SU-DHL-6 (cell line): ENCODE measurements around the gene PPP1R37.

ENCODE experiments used
- H2AFZ ChIP-seq: fragments of 200-600 bp; sonication (generic); 2 replicates; pipeline ENCODE4 v1.6.1; 2014; ENCODE audit warnings: low read depth, mild to moderate bottlenecking, moderate library complexity, mixed read lengths, antibody characterized with exemption, low read length; ENCODE audit not compliant: severe bottlenecking
- H3F3A ChIP-seq: fragments of 200-600 bp; shearing (Covaris generic); 2 replicates; pipeline ENCODE4 v1.6.0; 2016; ENCODE audit warnings: antibody characterized with exemption, mild to moderate bottlenecking; ENCODE audit not compliant: insufficient read depth
- H3K27ac ChIP-seq: fragments of 200-600 bp; sonication (generic); 2 replicates; pipeline ENCODE4 v1.5.1; 2016; ENCODE audit warnings: low read depth, mild to moderate bottlenecking, low read length, moderate library complexity, mixed read lengths
- H3K27me3 ChIP-seq: fragments of 200-600 bp; sonication (generic), shearing (Covaris generic); 2 replicates; pipeline ENCODE4 v1.6.0; 2014; ENCODE audit warnings: mild to moderate bottlenecking, low read length
- H3K36me3 ChIP-seq: fragments of 200-600 bp; sonication (generic); 2 replicates; pipeline ENCODE4 v1.6.1; 2014; ENCODE audit warnings: mild to moderate bottlenecking, low read length, mixed read lengths
- H3K4me2 ChIP-seq: fragments of 300-600, 200-600 bp; shearing (Covaris generic), sonication (generic); 2 replicates; pipeline ENCODE4 v1.6.0; 2014; ENCODE audit warnings: low read length, low read depth, mild to moderate bottlenecking; ENCODE audit not compliant: poor library complexity, severe bottlenecking
- H3K4me3 ChIP-seq: fragments of 200-600 bp; sonication (generic); 2 replicates; pipeline ENCODE4 v1.5.1; 2014; ENCODE audit warnings: antibody characterized with exemption, low read length, mild to moderate bottlenecking, mixed read lengths; ENCODE audit not compliant: insufficient read depth, poor library complexity, severe bottlenecking
- H3K79me2 ChIP-seq: fragments of 200-600 bp; sonication (generic); 2 replicates; pipeline ENCODE4 v1.6.1; 2014; ENCODE audit warnings: mild to moderate bottlenecking, low read length, moderate library complexity; ENCODE audit not compliant: insufficient read depth
- H3K9ac ChIP-seq: fragments of 200-600 bp; sonication (generic); 2 replicates; pipeline ENCODE4 v1.7.0; 2014; ENCODE audit warnings: mild to moderate bottlenecking, low read length
- H3K9me2 ChIP-seq: fragments of 200-600 bp; sonication (generic); replicated peaks from 2 replicates; pipeline ENCODE4 v1.6.1; 2014; ENCODE audit warnings: low read length; ENCODE audit not compliant: insufficient read depth
- H3K9me3 ChIP-seq: fragments of 200-600 bp; sonication (generic); 2 replicates; pipeline ENCODE4 v1.6.1; 2014; ENCODE audit warnings: low read length, mixed read lengths; ENCODE audit not compliant: insufficient read depth
- H4K20me1 ChIP-seq: fragments of 200-600 bp; sonication (generic); 2 replicates; pipeline ENCODE4 v1.6.1; 2014; ENCODE audit warnings: low read depth, mild to moderate bottlenecking, antibody characterized with exemption, low read length, moderate library complexity, mixed read lengths
- EZH2phosphoT487 ChIP-seq: fragments of 200-600 bp; sonication (generic), shearing (Covaris generic); conservative IDR thresholded peaks from 2 replicates; pipeline ENCODE4 v1.6.1; 2018; ENCODE audit warnings: mild to moderate bottlenecking, antibody characterized with exemption, low read length, moderate library complexity, mixed read lengths
- TF ChIP-seq, protein P1 (sequence below): fragments of 200-600 bp; sonication (generic); IDR thresholded peaks from one replicate; pipeline ENCODE4 v1.5.1; 2017; ENCODE audit warnings: antibody characterized with exemption, mild to moderate bottlenecking, low read length, moderate library complexity; ENCODE audit not compliant: insufficient read depth, poor library complexity, severe bottlenecking

The PPP1R37 gene

DNA sequence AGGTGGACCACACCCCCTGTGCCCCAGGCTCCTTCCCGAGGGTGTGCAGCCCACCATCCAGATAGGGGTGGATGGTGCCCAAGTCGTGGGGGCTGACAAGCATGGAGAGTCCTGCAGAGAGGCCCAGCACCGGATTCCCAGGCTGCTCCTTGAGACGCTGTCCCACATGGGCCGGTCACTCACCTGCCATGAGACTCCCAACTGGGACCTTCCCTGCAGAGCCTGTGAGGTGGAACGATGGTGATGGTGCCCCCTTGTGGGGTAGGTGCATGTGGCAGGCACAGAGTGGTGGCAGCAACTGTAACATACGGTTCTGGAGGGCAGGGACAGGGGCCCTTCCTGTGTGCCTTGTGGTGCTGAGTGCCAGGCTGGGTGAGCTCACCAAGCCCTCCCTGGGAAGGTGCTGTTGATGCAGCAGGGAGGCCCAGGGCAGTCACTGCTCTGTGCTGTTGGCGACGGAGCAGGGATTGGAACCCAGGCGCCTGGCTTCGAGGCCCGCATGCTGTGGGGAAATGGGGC lies 33.1 kb downstream of the PPP1R37 start:
- Histone ChIP-seq H3K79me2 (peaks cover 43% of the 10 kb centered on the region), H3K4me2 (no peak overlapping the region), H2AFZ (no peak overlapping the region)

DNA sequence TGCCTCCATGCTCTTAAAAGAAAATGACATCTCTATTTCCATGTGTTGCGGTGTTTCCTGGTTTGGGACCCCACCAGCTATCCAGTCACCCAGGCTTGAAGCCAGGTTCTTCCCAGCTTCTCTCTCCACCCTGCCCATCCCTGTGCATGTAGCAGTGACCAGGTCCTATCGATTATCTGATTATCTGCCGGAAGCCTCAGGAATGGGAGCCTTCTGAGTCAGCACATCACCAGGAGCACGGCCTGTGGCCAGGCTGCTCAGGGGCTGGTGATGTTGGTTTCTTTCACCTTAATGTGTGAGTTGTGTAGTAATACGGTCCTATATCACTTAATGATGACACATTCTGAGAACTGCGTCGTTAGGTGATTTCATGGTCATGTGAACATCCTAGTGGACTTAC lies 33.7 kb downstream of the PPP1R37 start:
- Histone ChIP-seq H4K20me1 (no peaks in the 10 kb centered on the region; the same call in 1 of the 2 replicates), H2AFZ (no peak overlapping the region), H3F3A (no peaks in the 10 kb centered on the region), H3K27me3 (no peaks in the 10 kb centered on the region), H3K9ac (no peak overlapping the region), H3K36me3 (no peaks in the 10 kb centered on the region), H3K79me2 (peaks cover 38% of the 10 kb centered on the region), H3K9me3 (no peaks in the 10 kb centered on the region), H3K4me2 (no peak overlapping the region), H3K4me3 (no peak overlapping the region), H3K27ac (no peak overlapping the region), H3K9me2 (no peaks in the 10 kb centered on the region)
- TF ChIP-seq EZH2phosphoT487: no peak
- TF ChIP-seq, protein P1, sequence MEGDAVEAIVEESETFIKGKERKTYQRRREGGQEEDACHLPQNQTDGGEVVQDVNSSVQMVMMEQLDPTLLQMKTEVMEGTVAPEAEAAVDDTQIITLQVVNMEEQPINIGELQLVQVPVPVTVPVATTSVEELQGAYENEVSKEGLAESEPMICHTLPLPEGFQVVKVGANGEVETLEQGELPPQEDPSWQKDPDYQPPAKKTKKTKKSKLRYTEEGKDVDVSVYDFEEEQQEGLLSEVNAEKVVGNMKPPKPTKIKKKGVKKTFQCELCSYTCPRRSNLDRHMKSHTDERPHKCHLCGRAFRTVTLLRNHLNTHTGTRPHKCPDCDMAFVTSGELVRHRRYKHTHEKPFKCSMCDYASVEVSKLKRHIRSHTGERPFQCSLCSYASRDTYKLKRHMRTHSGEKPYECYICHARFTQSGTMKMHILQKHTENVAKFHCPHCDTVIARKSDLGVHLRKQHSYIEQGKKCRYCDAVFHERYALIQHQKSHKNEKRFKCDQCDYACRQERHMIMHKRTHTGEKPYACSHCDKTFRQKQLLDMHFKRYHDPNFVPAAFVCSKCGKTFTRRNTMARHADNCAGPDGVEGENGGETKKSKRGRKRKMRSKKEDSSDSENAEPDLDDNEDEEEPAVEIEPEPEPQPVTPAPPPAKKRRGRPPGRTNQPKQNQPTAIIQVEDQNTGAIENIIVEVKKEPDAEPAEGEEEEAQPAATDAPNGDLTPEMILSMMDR: no peak

More for the DNA sequence above, 33.1 kb downstream of the PPP1R37 start:
- no peaks in the 10 kb centered on the region for H3K9me2 ChIP-seq
- H3K4me3 ChIP-seq: no peak overlapping the region
- no peaks in the 10 kb centered on the region for H3F3A ChIP-seq
- TF ChIP-seq, protein P1: peak; percentile 83
- no peak for TF ChIP-seq EZH2phosphoT487
- no peak overlapping the region for H3K9ac ChIP-seq
- no peaks in the 10 kb centered on the region for H3K9me3 ChIP-seq
- no peaks in the 10 kb centered on the region for H3K36me3 ChIP-seq
- H3K27me3 ChIP-seq: no peaks in the 10 kb centered on the region
- H4K20me1 ChIP-seq: no peaks in the 10 kb centered on the region; the same call in 1 of the 2 replicates
- no peak overlapping the region for H3K27ac ChIP-seq

DNA sequence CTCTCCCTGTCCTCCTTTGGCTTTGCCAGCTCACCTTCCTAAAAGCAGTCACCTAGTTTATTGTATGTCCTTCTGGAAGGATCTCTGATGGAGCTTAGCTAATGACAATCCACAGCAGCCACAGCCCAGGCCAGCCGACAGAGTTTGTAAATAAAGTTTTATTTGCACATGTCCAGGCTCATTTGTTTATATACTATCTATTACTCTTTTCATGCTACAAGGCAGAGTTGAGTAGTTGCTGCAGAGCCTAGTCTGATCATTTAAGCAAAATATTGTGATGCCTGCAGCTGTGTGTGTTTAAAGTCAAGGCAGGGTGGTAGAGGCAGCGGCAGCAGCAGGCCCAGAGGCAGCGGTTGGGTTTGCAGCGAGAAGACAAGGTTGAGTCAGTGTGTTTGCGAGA lies 35.2 kb downstream of the PPP1R37 start:
- no peak overlapping the region for H3K4me3 ChIP-seq
- no peaks in the 10 kb centered on the region for H3K9me2 ChIP-seq
- no peaks in the 10 kb centered on the region for H3K36me3 ChIP-seq
- no peaks in the 10 kb centered on the region for H3K9me3 ChIP-seq
- H3K9ac ChIP-seq: no peak overlapping the region
- no peak overlapping the region for H3K27ac ChIP-seq
- no peaks in the 10 kb centered on the region for H3K27me3 ChIP-seq
- no peaks in the 10 kb centered on the region; the same call in 1 of the 2 replicates for H4K20me1 ChIP-seq
- no peaks in the 10 kb centered on the region for H3F3A ChIP-seq
- no peak overlapping the region for H3K4me2 ChIP-seq
- TF ChIP-seq, protein P1: no peak
- no peak for TF ChIP-seq EZH2phosphoT487
- H3K79me2 ChIP-seq: peaks cover 35% of the 10 kb centered on the region
- no peak overlapping the region for H2AFZ ChIP-seq
